ENCODE data around the gene CAMTA1. TPM values are rescaled to one million over a fixed set of nuclear protein-coding genes. Genes with fewer than 3 reads are reported as not detected.
"Not testable (repeated sequence)": the region's sequence is repeated elsewhere in the genome, so short reads cannot be mapped to it uniquely, and the experiment has no call there.

Gene CAMTA1
- total RNA-seq, 1 donor from 2014 or later = 109 TPM

- no peak for DNase-seq (ENCODE audit: low read depth, low spot score)
- Mint-ChIP-seq H3K36me3 (ENCODE audit: low read depth) (peaks cover 4% of the 10 kb centered on the region), H3K27ac (ENCODE audit: unreplicated experiment) (no peak overlapping the region), H3K9me3 (peaks cover 5% of the 10 kb centered on the region), H3K4me3 (no peak overlapping the region), H3K4me1 (peaks cover 10% of the 10 kb centered on the region), H3K27me3 (ENCODE audit: low read depth) (peaks cover 8% of the 10 kb centered on the region)
- no peak for TF ChIP-seq CTCF (conservative IDR thresholded peaks at IDR 0.05)
Observed at GRCh38 chr1:7691576-7691975, 906.3 kb downstream of the CAMTA1 start.

GRCh38 chr1:7692005-7692404 lies 906.8 kb downstream of the CAMTA1 start:
- H3K36me3 Mint-ChIP-seq (ENCODE audit: low read depth) = peaks cover 4% of the 10 kb centered on the region
- peaks cover 5% of the 10 kb centered on the region for H3K4me1 Mint-ChIP-seq
- H3K4me3 Mint-ChIP-seq = no peak overlapping the region
- TF ChIP-seq CTCF (conservative IDR thresholded peaks at IDR 0.05) = no peak
- H3K9me3 Mint-ChIP-seq = peaks cover 5% of the 10 kb centered on the region
- H3K27me3 Mint-ChIP-seq (ENCODE audit: low read depth) = peaks cover 4% of the 10 kb centered on the region
- DNase-seq (ENCODE audit: low read depth, low spot score) = no peak
- no peak overlapping the region for H3K27ac Mint-ChIP-seq (ENCODE audit: unreplicated experiment)

- not testable (repeated sequence) for H3K4me3 Mint-ChIP-seq; H3K9me3 Mint-ChIP-seq; H3K27me3 Mint-ChIP-seq (ENCODE audit: low read depth)
Observed at GRCh38 chr1:7693037-7693436, 907.8 kb downstream of the CAMTA1 start.

GRCh38 chr1:7693662-7694061 lies 908.4 kb downstream of the CAMTA1 start:
- no peak for DNase-seq (ENCODE audit: low read depth, low spot score)
- Mint-ChIP-seq H3K4me1 (peaks cover 4% of the 10 kb centered on the region), H3K9me3 (peaks cover 5% of the 10 kb centered on the region), H3K27ac (ENCODE audit: unreplicated experiment) (no peak overlapping the region), H3K36me3 (ENCODE audit: low read depth) (peaks cover 4% of the 10 kb centered on the region), H3K4me3 (no peak overlapping the region), H3K27me3 (ENCODE audit: low read depth) (peaks cover 3% of the 10 kb centered on the region)
- no peak for TF ChIP-seq CTCF (conservative IDR thresholded peaks at IDR 0.05)

More at GRCh38 chr1:7693037-7693436, 907.8 kb downstream of the CAMTA1 start:
- not testable (repeated sequence) for DNase-seq (ENCODE audit: low read depth, low spot score); H3K4me1 Mint-ChIP-seq; H3K27ac Mint-ChIP-seq (ENCODE audit: unreplicated experiment); H3K36me3 Mint-ChIP-seq (ENCODE audit: low read depth)

GRCh38 chr1:7694600-7695496 lies 909.6 kb downstream of the CAMTA1 start:
- peak overlapping the region; percentile 80 for H3K27ac Mint-ChIP-seq (ENCODE audit: unreplicated experiment)
- H3K27me3 Mint-ChIP-seq (ENCODE audit: low read depth) = peaks cover 3% of the 10 kb centered on the region
- H3K4me3 Mint-ChIP-seq = no peak overlapping the region
- peaks cover 5% of the 10 kb centered on the region for H3K9me3 Mint-ChIP-seq
- H3K4me1 Mint-ChIP-seq = peaks cover 4% of the 10 kb centered on the region
- no peak for DNase-seq (ENCODE audit: low read depth, low spot score)
- peaks cover 4% of the 10 kb centered on the region for H3K36me3 Mint-ChIP-seq (ENCODE audit: low read depth)
- TF ChIP-seq CTCF (conservative IDR thresholded peaks at IDR 0.05) = no peak

GRCh38 chr1:7695497-7696117 lies 910.4 kb downstream of the CAMTA1 start:
- H3K4me3 Mint-ChIP-seq = no peak overlapping the region
- peaks cover 5% of the 10 kb centered on the region for H3K9me3 Mint-ChIP-seq
- no peak for TF ChIP-seq CTCF (conservative IDR thresholded peaks at IDR 0.05)
- H3K36me3 Mint-ChIP-seq (ENCODE audit: low read depth) = peaks cover 8% of the 10 kb centered on the region
- DNase-seq (ENCODE audit: low read depth, low spot score) = no peak
- H3K27ac Mint-ChIP-seq (ENCODE audit: unreplicated experiment) = peak overlapping the region; percentile 80
- H3K27me3 Mint-ChIP-seq (ENCODE audit: low read depth) = peaks cover 8% of the 10 kb centered on the region
- peaks cover 4% of the 10 kb centered on the region for H3K4me1 Mint-ChIP-seq

Measured in neural crest cell (in vitro differentiated cells).